ENCODE data around the gene ATXN7. TPM values are rescaled to one million over a fixed set of nuclear protein-coding genes. Genes with fewer than 3 reads are reported as not detected.

The ATXN7 gene
- total RNA-seq (10 to 100 TPM; 30.1 to 46.6 TPM), polyA plus RNA-seq (1 to 10 TPM; 4.8 to 5.9 TPM)
- long read RNA-seq, donor 1, transcript ATXN7-211 (1 exons, 3,268 nt): major isoform, 6 of 8 reads
- long read RNA-seq, donor 1, partial matches to known transcripts: 0 of 8 reads
- long read RNA-seq, donor 1, other reads (novel, unspliced or antisense): 0 of 8 reads
- long read RNA-seq, donor 2, transcript ATXN7-211 (1 exons, 3,268 nt): major isoform, 5 of 6 reads
- long read RNA-seq, donor 2, partial matches to known transcripts: 0 of 6 reads
- long read RNA-seq, donor 2, other reads (novel, unspliced or antisense): 0 of 6 reads
- long read RNA-seq, donor 3, transcript ATXN7-211 (1 exons, 3,268 nt): major isoform, 8 of 11 reads
- long read RNA-seq, donor 3, partial matches to known transcripts: 0 of 11 reads
- long read RNA-seq, donor 3, other reads (novel, unspliced or antisense): 0 of 11 reads
- long read RNA-seq, donor 4, transcript ATXN7-211 (1 exons, 3,268 nt): major isoform, 5 of 6 reads
- long read RNA-seq, donor 4, partial matches to known transcripts: 0 of 6 reads
- long read RNA-seq, donor 4, other reads (novel, unspliced or antisense): 0 of 6 reads
- long read RNA-seq, donor 5, transcript ATXN7-201 (3 exons, 758 nt): minor isoform, 5 of 11 reads
- long read RNA-seq, donor 5, transcript ATXN7-211 (1 exons, 3,268 nt): major isoform, 6 of 11 reads
- long read RNA-seq, donor 5, partial matches to known transcripts: 0 of 11 reads
- long read RNA-seq, donor 5, other reads (novel, unspliced or antisense): 0 of 11 reads

DNA sequence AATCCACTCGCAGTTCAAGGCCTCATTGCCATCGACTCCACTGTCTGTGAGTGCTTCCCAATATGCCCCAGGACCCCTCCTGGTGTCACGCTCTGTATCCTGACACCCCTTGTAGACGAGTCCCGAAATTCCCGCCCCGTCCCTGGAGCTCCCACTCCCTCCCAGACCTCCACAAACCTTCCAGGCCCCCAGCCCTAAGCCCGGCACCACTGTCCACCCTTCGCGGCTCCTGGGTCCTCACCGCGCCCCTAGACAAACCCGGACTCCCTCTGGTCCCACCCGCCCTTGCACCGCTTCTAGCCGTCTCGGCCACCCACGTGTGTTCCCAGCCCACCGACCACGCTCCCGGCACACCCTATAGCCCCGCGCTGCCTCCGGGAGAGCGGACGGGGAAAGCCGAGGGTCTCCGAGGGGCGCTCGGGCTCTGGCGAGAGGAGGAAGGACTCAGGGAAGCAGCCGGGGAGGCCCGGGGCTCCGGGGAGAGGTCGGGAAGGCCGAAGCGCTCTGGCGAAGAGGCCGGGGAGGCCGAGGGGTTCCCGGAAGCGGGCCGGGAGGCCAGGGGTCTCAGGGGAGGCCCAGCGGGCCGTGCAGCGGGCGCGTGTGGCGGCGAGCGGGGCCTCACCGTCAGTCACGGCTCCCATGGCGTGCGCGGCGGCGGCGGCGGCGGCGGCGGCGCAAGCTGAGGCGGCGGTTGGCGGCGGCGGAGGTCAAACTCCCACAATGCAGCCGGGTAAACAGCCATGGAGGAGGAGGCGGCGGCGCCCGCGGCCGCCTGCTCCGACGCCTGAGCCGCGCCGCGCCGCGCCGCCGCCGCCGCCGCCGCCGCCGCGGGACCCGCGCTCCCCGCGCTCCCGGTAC, at the start of gene ATXN7, which contains the start of gene THOC7:
Gene ATXN7, plus strand, starts transcription at position 718 of the 858 bp plus-strand sequence. CDS start 48,732 bp downstream, outside the sequence.
Gene THOC7, minus strand, starts transcription at position 656 of the 858 bp plus-strand sequence. Its CDS starts 15 bp downstream, at position 641.
- Histone ChIP-seq H3K27ac (ENCODE audit: low read depth in 1 of 2, low read length in 1 of 2) (peak within 1 kb of the TSS; percentile 89 to 96), H3K4me1 (ENCODE audit: control insufficient read depth in 5 of 5, insufficient read depth in 5 of 5, low read length in 5 of 5) (peaks cover 3 to 15% (median 7%) of the 10 kb centered on the region in 5 donors), H3K9ac (ENCODE audit: insufficient read depth in 1 of 2, low read length in 2 of 2) (peak within 1 kb of the TSS; percentile 67 to 89), H3K9me3 (ENCODE audit: control insufficient read depth in 4 of 4, insufficient read depth in 3 of 4, low read length in 3 of 4) (no peaks in the 10 kb centered on the region), H3K36me3 (ENCODE audit: control insufficient read depth in 4 of 4, insufficient read depth in 4 of 4, low read length in 4 of 4) (no peaks in the 10 kb centered on the region), H3K27me3 (ENCODE audit: control insufficient read depth in 3 of 3, insufficient read depth in 3 of 3, low read length in 2 of 3) (no peaks in the 10 kb centered on the region), H3K4me3 (peak within 1 kb of the TSS; percentile 93)
- ATAC-seq (ENCODE audit: insufficient read depth, low FRiP score) (peak; percentile 76), DNase-seq (peak; percentile 65 to 78 (median 73))
- WGBS, 2 donors: 0 to 1% methylated on average over 62 to 98 of the region's 98 CpGs
- TF ChIP-seq, protein P1, sequence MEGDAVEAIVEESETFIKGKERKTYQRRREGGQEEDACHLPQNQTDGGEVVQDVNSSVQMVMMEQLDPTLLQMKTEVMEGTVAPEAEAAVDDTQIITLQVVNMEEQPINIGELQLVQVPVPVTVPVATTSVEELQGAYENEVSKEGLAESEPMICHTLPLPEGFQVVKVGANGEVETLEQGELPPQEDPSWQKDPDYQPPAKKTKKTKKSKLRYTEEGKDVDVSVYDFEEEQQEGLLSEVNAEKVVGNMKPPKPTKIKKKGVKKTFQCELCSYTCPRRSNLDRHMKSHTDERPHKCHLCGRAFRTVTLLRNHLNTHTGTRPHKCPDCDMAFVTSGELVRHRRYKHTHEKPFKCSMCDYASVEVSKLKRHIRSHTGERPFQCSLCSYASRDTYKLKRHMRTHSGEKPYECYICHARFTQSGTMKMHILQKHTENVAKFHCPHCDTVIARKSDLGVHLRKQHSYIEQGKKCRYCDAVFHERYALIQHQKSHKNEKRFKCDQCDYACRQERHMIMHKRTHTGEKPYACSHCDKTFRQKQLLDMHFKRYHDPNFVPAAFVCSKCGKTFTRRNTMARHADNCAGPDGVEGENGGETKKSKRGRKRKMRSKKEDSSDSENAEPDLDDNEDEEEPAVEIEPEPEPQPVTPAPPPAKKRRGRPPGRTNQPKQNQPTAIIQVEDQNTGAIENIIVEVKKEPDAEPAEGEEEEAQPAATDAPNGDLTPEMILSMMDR (IDR thresholded peaks at IDR 0.05; ENCODE audit: control extremely low read depth, extremely low read depth): no peak

GRCh38 chr3:63814237-63814636, 49.4 kb upstream of the ATXN7 start:
- Histone ChIP-seq H3K9ac (ENCODE audit: insufficient read depth in 1 of 2, low read length in 2 of 2) (no peak overlapping the region), H3K27ac (ENCODE audit: low read depth in 1 of 2, low read length in 1 of 2) (no peak overlapping the region), H3K4me3 (no peak overlapping the region), H3K36me3 (ENCODE audit: control insufficient read depth in 4 of 4, insufficient read depth in 4 of 4, low read length in 4 of 4) (peaks cover 0 to 2% (median 0%) of the 10 kb centered on the region in 4 donors), H3K4me1 (ENCODE audit: control insufficient read depth in 5 of 5, insufficient read depth in 5 of 5, low read length in 5 of 5) (peaks cover 0 to 6% (median 0%) of the 10 kb centered on the region in 5 donors), H3K27me3 (ENCODE audit: control insufficient read depth in 3 of 3, insufficient read depth in 3 of 3, low read length in 2 of 3) (no peaks in the 10 kb centered on the region), H3K9me3 (ENCODE audit: control insufficient read depth in 4 of 4, insufficient read depth in 3 of 4, low read length in 3 of 4) (no peaks in the 10 kb centered on the region)
- 86 to 87% methylated on average over 3 of the region's 3 CpGs for WGBS, 2 donors
- DNase-seq: peak in 1 of 3 donors; percentile 17
- TF ChIP-seq, protein P1 (IDR thresholded peaks at IDR 0.05; ENCODE audit: control extremely low read depth, extremely low read depth): no peak
- no peak for ATAC-seq (ENCODE audit: insufficient read depth, low FRiP score)

- H3K9me3 ChIP-seq (ENCODE audit: control insufficient read depth in 4 of 4, insufficient read depth in 3 of 4, low read length in 3 of 4): no peaks in the 10 kb centered on the region
- H3K27me3 ChIP-seq (ENCODE audit: control insufficient read depth in 3 of 3, insufficient read depth in 3 of 3, low read length in 2 of 3): no peaks in the 10 kb centered on the region
- ATAC-seq (ENCODE audit: insufficient read depth, low FRiP score) (no peak), DNase-seq (no peak)
- no peaks in the 10 kb centered on the region for H3K36me3 ChIP-seq (ENCODE audit: control insufficient read depth in 4 of 4, insufficient read depth in 4 of 4, low read length in 4 of 4)
- no peak overlapping the region for H3K9ac ChIP-seq (ENCODE audit: insufficient read depth in 1 of 2, low read length in 2 of 2)
- H3K4me3 ChIP-seq: no peak overlapping the region
- TF ChIP-seq, protein P1 (IDR thresholded peaks at IDR 0.05; ENCODE audit: control extremely low read depth, extremely low read depth): no peak
- WGBS, 2 donors: 94% methylated on average over 5 of the region's 5 CpGs
- peaks cover 0 to 7% (median 0%) of the 10 kb centered on the region in 5 donors for H3K4me1 ChIP-seq (ENCODE audit: control insufficient read depth in 5 of 5, insufficient read depth in 5 of 5, low read length in 5 of 5)
- H3K27ac ChIP-seq (ENCODE audit: low read depth in 1 of 2, low read length in 1 of 2): no peak overlapping the region
These were observed 46.4 kb upstream of the ATXN7 start for GRCh38 chr3:63817225-63817624.
